Measurements from ENCODE around the gene GABRR3.

- TF ChIP-seq, protein P1, sequence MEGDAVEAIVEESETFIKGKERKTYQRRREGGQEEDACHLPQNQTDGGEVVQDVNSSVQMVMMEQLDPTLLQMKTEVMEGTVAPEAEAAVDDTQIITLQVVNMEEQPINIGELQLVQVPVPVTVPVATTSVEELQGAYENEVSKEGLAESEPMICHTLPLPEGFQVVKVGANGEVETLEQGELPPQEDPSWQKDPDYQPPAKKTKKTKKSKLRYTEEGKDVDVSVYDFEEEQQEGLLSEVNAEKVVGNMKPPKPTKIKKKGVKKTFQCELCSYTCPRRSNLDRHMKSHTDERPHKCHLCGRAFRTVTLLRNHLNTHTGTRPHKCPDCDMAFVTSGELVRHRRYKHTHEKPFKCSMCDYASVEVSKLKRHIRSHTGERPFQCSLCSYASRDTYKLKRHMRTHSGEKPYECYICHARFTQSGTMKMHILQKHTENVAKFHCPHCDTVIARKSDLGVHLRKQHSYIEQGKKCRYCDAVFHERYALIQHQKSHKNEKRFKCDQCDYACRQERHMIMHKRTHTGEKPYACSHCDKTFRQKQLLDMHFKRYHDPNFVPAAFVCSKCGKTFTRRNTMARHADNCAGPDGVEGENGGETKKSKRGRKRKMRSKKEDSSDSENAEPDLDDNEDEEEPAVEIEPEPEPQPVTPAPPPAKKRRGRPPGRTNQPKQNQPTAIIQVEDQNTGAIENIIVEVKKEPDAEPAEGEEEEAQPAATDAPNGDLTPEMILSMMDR (IDR thresholded peaks at IDR 0.05): no peak
- TF ChIP-seq POLR2A (IDR thresholded peaks at IDR 0.05) (no peak), POLR2AphosphoS5 (IDR thresholded peaks at IDR 0.05) (no peak)
These were observed 92.1 kb downstream of the GABRR3 start for GRCh38 chr3:97942801-97943546.

All from breast epithelium (tissue), 3 donors.